Adrenal gland (tissue), 5 donors: ENCODE results near the gene ZNF267.

ENCODE experiments used
- POLR2A ChIP-seq, 2 donors: fragments of 450-650 bp; IDR thresholded peaks; one replicate each; pipeline ENCODE4 v1.6.1; 2017; ENCODE audit warnings: antibody characterized with exemption in 2 of 2, mild to moderate bottlenecking in 2 of 2, moderate library complexity in 1 of 2
- TF ChIP-seq, protein P1 (sequence below), 6 experiments: fragments of 450-650 bp in 4 of 6; fragments of 200-600 bp in 2 of 6; sonication (generic) in 1 of 6; IDR thresholded peaks; 1 replicate in 5 of 6; 2 replicates in 1 of 6; pipeline versions ENCODE4 v1.5.1 to v1.8.0; 2016 to 2021; ENCODE audit warnings: antibody characterized with exemption in 6 of 6, mild to moderate bottlenecking in 2 of 6, moderate library complexity in 1 of 6
- donor health status: DM: no; HTN: no; CAD: no.

DNA sequence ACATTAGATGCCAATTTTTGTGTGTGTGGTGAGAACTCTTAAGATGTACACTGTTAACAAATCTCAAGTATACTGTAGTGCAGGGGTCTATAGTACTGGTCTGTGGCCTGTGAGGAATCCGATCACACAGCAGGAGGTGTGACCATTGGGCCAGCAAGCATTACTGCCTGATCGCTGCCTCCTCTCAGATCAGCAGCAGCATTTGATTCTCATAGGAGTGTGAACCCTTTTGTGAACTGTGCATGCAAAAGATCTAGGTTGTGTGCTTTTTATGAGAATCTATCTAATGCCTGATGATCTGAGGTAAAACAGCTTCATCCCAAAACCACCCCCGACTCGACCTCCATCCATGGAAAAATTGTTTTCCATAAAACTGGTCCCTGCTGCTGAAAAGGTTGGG, 12.6 kb downstream of the ZNF267 start:
- TF ChIP-seq, protein P1, sequence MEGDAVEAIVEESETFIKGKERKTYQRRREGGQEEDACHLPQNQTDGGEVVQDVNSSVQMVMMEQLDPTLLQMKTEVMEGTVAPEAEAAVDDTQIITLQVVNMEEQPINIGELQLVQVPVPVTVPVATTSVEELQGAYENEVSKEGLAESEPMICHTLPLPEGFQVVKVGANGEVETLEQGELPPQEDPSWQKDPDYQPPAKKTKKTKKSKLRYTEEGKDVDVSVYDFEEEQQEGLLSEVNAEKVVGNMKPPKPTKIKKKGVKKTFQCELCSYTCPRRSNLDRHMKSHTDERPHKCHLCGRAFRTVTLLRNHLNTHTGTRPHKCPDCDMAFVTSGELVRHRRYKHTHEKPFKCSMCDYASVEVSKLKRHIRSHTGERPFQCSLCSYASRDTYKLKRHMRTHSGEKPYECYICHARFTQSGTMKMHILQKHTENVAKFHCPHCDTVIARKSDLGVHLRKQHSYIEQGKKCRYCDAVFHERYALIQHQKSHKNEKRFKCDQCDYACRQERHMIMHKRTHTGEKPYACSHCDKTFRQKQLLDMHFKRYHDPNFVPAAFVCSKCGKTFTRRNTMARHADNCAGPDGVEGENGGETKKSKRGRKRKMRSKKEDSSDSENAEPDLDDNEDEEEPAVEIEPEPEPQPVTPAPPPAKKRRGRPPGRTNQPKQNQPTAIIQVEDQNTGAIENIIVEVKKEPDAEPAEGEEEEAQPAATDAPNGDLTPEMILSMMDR (IDR thresholded peaks at IDR 0.05): no peak
- TF ChIP-seq POLR2A (IDR thresholded peaks at IDR 0.05): no peak
